HCEC 1CT (cell line): ENCODE data around the gene MX1.

ENCODE experiments used
- DNase-seq: peaks from one replicate; pipeline ENCODE4 v3.0.0-alpha.2; 2017

Gene MX1

GRCh38 chr21:41425954-41426675 lies at the start of gene MX1:
MX1 (plus strand) TSS chr21:41426239; CDS start chr21:41432071, 5,832 bp downstream.
- DNase-seq, result no peak

DNA sequence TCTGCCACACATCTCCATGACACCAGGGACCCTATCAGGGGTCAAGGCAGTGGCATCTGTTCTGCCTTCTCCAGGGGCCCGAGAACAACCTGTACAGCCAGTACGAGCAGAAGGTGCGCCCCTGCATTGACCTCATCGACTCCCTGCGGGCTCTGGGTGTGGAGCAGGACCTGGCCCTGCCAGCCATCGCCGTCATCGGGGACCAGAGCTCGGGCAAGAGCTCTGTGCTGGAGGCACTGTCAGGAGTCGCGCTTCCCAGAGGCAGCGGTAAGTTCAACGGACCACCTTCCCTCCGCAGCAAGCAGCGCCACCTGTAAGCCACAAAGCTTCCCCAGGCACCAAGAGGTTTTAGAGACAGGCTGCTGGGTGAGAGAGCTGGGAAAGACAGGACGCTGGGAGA lies 48.3 kb upstream of the MX1 start:
- no peak for DNase-seq

GRCh38 chr21:41378849-41379248 lies 47.2 kb upstream of the MX1 start:
- no peak for DNase-seq

- DNase-seq, result no peak
These were observed 46.1 kb upstream of the MX1 start for GRCh38 chr21:41379901-41380300.

- DNase-seq, result no peak
These were observed 44.3 kb upstream of the MX1 start for GRCh38 chr21:41381731-41382130.

DNA sequence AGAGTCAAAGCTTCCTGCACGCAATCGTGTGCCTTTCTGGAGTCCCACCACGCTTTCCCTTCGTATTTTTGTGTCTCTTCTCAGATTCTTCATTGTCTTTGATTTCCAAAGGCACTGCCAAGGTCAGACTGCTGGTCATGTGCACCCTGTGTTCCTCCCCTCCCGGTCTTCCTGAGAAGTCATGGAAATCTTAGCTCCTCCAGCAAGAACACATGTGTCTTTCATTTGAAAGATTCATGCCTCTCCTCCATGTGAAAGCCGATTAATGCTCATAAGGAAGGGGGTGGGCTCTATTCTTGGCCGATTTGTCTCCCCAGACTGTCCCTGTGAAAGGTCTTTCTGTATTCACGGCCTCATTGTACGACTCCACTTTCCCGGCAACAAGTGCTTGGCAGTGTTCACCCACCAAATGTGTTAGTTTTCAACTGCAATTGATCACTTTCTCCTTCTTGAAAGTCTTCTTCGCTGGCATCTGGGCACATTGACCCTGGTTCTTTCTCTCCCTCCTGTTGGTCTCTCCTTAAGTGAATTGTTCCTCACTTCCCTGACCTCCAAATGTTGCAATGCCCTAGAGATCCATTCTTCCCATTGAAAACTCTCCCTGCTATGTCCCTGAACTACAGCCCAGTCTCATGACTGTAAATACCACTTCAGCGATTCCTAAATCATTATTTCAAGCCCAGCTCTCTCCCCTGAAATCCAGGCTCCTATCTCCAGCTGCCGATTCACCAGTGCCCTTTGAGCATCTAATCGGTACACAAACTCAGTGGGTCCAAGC lies 38.8 kb upstream of the MX1 start:
- DNase-seq, result no peak

GRCh38 chr21:41387824-41388223 lies 38.2 kb upstream of the MX1 start:
- DNase-seq, result no peak

- DNase-seq, result no peak
These were observed 37.8 kb upstream of the MX1 start for GRCh38 chr21:41388259-41388658.

DNA sequence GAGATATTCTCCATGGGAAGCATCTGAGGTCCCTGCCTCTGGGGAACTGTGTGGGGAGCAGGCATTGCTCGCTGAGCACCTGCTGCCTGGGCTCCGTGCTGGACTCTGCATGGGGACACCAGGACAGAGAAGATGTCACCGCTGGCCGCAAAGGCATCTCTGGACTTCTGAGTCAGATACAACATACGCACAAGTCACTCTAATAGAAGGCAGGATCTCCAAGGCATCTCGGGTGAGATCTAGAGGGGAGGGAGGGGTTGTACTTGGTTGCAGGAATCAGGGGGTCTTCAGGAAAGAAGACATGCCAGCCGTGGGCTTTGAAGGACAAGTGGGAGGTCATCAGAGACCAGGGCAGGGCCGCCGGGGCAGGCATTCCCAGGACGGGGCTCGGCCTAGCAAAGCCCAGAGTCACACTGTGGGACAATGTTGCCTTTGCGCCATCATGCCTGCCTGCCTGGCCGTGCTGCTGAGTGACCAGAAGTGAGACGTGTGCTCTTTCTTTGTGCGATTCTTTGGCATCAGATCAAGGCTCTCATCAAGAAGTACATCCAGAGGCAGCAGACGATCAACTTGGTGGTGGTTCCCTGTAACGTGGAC lies 35.9 kb upstream of the MX1 start:
- no peak for DNase-seq

- no peak for DNase-seq
These were observed 32.1 kb upstream of the MX1 start for GRCh38 chr21:41393876-41394465.

DNA sequence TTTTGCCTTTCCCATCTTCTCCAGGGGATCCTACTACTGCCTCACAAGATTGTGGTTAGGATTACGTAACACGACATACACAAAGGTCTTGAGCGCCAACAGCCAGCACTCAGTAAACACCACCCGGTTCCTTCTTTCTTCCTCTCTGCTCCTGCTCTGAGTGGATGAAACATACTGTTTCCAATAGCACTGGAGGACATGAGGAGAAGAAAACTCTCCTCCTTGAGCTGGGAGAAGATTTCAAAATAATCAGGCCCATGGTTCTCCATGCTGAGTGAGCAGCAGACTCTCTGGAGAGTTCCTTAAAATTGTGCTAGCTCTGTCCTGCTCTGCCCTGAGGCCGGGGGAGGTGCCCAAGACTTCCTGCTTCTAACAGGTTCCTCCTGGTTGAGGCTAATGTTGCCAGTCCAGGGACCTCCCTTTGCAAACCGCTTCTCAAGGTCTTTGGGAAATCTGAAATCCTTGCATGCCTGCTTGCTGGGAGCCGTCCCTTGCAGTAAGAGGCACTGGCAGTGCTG lies 29.4 kb upstream of the MX1 start:
- DNase-seq, result no peak

DNA sequence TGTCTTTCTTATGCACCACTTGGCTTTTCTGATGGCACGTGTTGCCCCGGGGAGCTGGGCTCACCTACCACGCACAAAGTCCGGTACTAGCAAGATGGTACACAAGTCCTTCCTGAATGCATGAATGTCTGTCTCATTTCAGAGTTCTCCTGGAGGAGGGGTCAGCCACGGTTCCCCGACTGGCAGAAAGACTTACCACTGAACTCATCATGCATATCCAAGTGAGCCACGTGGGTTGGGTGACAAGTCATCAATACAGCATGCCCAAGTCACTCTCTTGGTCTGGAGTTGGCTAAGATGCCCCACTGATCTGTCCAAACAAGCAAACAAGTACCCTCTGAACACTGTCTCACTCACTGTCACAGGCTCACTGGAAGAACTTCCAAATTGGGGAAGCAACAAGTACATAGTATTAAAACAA lies 28.6 kb upstream of the MX1 start:
- no peak for DNase-seq

DNA sequence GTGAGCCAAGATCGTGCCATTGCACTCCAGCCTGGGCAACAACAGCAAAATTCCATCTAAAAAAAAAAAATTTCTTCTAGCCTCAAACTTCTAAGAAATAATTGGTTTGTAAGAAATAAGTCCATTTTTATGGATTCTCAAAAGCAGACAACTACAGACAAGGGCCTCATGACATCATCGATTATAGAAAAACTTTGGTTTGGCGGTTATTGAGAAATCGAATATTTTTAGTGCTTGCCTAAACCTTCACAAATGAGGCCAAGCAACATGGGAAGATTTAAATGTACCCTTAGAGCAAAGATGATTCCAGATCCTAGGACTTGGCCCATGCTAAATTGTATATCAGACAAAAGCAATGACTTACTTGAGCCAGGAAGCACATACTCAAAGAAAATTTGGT lies 27.8 kb upstream of the MX1 start:
- no peak for DNase-seq

GRCh38 chr21:41398831-41399230 lies 27.2 kb upstream of the MX1 start:
- DNase-seq, result no peak

DNA sequence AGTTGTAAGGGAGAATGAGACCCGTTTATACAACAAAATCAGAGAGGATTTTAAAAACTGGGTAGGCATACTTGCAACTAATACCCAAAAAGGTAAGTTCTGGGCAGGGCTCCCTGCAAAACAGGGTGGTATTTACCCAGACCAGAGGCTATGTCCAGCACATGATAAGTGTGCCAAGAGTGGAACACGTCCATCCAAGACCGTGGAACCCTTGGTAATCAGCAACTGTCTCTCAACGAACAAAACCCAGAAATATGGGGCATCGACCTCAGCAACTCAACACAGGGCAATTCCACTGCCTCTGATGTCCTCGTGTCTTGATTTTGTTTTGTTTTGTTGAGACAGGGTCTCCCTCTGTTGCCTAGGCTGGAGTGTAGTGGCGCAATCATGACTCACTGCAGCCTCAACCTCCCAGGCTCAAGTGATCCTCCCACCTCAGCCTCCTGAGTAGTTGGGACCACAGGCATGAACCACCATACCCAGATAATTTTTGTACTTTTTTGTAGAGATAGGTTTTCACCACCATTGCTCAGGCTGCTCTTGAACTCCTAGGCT lies 26.7 kb upstream of the MX1 start:
- DNase-seq, result no peak

- no peak for DNase-seq
These were observed 23.8 kb upstream of the MX1 start for GRCh38 chr21:41402231-41402630.

DNA sequence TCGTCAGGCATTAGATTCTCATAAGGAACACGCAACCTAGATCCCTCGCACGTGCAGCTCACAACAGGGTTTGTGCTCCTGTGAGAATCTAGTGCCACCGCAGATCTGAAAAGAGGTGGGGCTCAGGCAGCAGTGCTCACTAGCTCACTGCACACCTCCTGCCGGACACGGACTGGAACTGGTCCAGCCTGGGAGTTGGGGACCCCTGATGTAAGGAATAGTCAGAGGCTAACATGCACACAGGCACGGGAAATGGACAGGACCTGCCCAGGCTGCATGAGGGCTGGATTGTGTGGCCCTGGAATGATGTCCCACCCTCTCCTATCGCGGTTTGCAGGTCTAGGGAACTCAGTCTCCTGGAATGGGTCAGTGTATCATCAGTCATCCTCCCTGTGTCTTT lies 23.2 kb upstream of the MX1 start:
- no peak for DNase-seq

GRCh38 chr21:41403331-41403730 lies 22.7 kb upstream of the MX1 start:
- DNase-seq, result no peak

DNA sequence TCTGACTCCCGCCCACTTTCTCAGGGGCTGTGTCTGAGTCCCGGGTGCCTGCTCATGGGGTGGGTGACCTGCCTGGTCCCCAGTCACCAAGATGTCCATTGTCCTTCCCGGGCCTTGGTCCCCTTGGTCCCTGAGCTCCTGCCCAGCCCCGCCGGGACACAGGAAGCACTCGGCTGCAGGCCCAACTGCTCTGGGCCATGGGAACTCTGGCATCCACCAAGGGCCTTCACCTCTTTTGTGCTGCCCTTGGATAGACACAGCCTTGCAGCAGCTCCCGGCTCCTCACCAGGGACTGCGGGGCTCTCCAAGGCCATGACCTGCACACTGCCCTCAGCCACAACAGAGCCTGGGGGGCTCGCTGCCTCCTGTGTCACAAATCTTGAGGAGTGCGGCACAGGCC lies 22.1 kb upstream of the MX1 start:
- no peak for DNase-seq

- DNase-seq, result no peak
These were observed 20.7 kb upstream of the MX1 start for GRCh38 chr21:41405321-41405720.

- DNase-seq, result no peak
These were observed 19.7 kb upstream of the MX1 start for GRCh38 chr21:41406340-41406739.

DNA sequence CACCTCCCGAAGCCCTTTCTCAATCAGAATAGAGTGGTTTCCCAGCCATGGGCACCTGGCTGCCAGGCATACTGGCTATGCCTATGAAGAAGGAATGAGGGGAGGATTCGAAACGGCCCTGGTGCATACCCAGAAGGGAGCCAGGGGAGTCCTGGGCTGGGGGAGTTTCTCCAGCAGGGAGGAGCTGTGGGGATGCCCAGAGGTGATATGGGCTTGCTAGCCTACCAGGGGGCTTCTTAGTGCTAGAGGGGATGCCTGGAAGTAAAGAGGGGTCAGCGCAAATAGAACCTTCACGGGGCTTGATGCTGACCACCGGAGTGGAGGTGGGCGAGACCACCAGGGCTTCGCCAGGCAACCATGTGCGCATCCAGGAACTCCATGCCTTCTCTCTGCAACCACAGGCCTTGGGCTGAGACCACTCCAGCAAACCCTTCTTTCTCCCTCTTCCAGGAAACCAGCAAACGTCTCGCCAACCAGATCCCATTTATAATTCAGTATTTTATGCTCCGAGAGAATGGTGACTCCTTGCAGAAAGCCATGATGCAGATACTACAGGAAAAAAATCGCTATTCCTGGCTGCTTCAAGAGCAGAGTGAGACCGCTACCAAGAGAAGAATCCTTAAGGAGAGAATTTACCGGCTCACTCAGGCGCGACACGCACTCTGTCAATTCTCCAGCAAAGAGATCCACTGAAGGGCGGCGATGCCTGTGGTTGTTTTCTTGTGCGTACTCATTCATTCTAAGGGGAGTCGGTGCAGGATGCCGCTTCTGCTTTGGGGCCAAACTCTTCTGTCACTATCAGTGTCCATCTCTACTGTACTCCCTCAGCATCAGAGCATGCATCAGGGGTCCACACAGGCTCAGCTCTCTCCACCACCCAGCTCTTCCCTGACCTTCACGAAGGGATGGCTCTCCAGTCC lies 18.2 kb upstream of the MX1 start:
- no peak for DNase-seq
